ENCODE results near the gene WASHC4. TPM values are rescaled to one million over a fixed set of nuclear protein-coding genes. Genes with fewer than 3 reads are reported as not detected.

The WASHC4 gene
- total and polyA plus RNA-seq, 2 donors (not counting 3 experiments of a cell fraction or from before 2014, with no cell fraction given) = 30.4 to 123 TPM

DNA sequence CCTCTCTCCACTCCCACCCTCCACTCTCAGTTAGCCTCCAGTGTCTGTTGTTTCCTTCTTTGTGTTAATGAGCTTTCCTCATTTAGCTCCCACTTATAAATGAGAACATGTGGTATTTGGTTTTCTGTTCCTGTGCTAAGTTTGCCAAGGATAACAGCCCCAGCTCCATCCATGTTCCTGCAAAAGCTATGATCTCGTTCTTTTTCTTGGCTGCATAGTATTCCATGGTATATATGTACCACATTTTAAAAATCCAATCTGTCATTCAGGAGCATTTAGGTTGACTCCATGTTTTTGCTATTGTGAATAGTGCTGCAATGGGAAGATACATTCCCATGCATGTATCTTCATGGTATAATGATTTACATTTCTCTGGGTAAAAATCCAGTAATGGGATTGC, 2.8 kb upstream of the WASHC4 start:
- BruUV-seq (replicated peaks) = no TSS peak
- TF ChIP-seq EZH2 (IDR thresholded peaks at IDR 0.05; ENCODE audit: borderline replicate concordance, low read depth, low read length, severe bottlenecking) (no peak), FOS (IDR thresholded peaks at IDR 0.05; ENCODE audit: borderline replicate concordance, insufficient read depth, low read length) (no peak)
- TF ChIP-seq, protein P1, sequence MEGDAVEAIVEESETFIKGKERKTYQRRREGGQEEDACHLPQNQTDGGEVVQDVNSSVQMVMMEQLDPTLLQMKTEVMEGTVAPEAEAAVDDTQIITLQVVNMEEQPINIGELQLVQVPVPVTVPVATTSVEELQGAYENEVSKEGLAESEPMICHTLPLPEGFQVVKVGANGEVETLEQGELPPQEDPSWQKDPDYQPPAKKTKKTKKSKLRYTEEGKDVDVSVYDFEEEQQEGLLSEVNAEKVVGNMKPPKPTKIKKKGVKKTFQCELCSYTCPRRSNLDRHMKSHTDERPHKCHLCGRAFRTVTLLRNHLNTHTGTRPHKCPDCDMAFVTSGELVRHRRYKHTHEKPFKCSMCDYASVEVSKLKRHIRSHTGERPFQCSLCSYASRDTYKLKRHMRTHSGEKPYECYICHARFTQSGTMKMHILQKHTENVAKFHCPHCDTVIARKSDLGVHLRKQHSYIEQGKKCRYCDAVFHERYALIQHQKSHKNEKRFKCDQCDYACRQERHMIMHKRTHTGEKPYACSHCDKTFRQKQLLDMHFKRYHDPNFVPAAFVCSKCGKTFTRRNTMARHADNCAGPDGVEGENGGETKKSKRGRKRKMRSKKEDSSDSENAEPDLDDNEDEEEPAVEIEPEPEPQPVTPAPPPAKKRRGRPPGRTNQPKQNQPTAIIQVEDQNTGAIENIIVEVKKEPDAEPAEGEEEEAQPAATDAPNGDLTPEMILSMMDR (IDR thresholded peaks at IDR 0.05; ENCODE audit: extremely low read depth in 1 of 2, insufficient read depth in 1 of 2, low read depth in 1 of 2, low read length in 2 of 2) = no peak
- Histone ChIP-seq H3K27ac (ENCODE audit: insufficient read depth, low read depth, low read length) (no peak overlapping the region), H3K9me1 (replicated peaks; ENCODE audit: control insufficient read depth, extremely low read depth, insufficient read depth, low read length) (no peaks in the 10 kb centered on the region), H3K36me3 (ENCODE audit: control insufficient read depth in 2 of 2, extremely low read depth in 1 of 2, insufficient read depth in 2 of 2, low read length in 2 of 2) (no peaks in the 10 kb centered on the region), H3K27me3 (ENCODE audit: control insufficient read depth in 2 of 2, insufficient read depth in 2 of 2, low read length in 2 of 2) (no peaks in the 10 kb centered on the region), H3K79me2 (ENCODE audit: control insufficient read depth, insufficient read depth, low read length) (peaks cover 20% of the 10 kb centered on the region), H3K4me2 (ENCODE audit: insufficient read depth, low read length) (no peak overlapping the region), H3K4me1 (ENCODE audit: control insufficient read depth, extremely low read depth, insufficient read depth, low read length) (peaks cover 9% of the 10 kb centered on the region), H2AFZ (ENCODE audit: low read depth, low read length) (no peak overlapping the region), H3K4me3 (replicated peaks in 1 of 3; ENCODE audit: insufficient read depth in 1 of 3, low read depth in 1 of 3, low read length in 3 of 3) (no peak overlapping the region), H4K20me1 (replicated peaks; ENCODE audit: control insufficient read depth, extremely low read depth, insufficient read depth, low read length) (no peaks in the 10 kb centered on the region), H3K9me3 (replicated peaks; ENCODE audit: control insufficient read depth, insufficient read depth, low read length) (no peaks in the 10 kb centered on the region), H3K9ac (replicated peaks; ENCODE audit: extremely low read depth, insufficient read depth, low read length) (no peak overlapping the region)
- ChIA-PET CTCF (no interaction called here), POLR2A (no interaction called here)
- dilution Hi-C loops (cut with MboI; ENCODE audit: extremely low pct_ligation_motif_present, low sequenced_read_pairs) = no loop called here
- DNase-seq (ENCODE audit: low read depth, low spot score) (no peak), FAIRE-seq (no peak)
- intact Hi-C loops (cut with micrococcal nuclease) = loop anchor here (5.0 kb wide), 3 partner anchors 802 to 902 kb away; partner anchors contain the start of gene EID3

DNA sequence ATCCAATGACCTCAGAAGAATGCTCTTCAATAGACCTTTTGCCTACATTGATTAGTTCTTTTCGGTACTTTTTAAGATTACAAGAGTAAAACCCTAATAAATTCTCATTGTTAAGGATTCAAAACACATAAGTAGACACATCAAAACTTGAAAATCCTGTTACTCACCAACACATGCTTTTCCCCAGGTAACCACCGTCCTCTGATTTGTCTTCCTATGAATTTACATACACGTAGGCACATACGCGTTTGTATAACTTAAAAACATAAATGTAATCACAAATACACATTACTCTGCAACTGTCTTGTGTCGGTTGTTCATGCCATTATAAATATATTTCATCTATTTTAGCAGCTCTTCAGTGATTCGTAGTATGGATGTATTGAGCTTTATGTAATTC, 910 bp upstream of the WASHC4 start:
- peaks cover 16% of the 10 kb centered on the region for H3K4me1 ChIP-seq (ENCODE audit: control insufficient read depth, extremely low read depth, insufficient read depth, low read length)
- H3K27ac ChIP-seq (ENCODE audit: insufficient read depth, low read depth, low read length) = no peak overlapping the region
- H3K79me2 ChIP-seq (ENCODE audit: control insufficient read depth, insufficient read depth, low read length) = peaks cover 38% of the 10 kb centered on the region
- H4K20me1 ChIP-seq (replicated peaks; ENCODE audit: control insufficient read depth, extremely low read depth, insufficient read depth, low read length) = no peaks in the 10 kb centered on the region
- H3K9me1 ChIP-seq (replicated peaks; ENCODE audit: control insufficient read depth, extremely low read depth, insufficient read depth, low read length) = no peaks in the 10 kb centered on the region
- H3K4me2 ChIP-seq (ENCODE audit: insufficient read depth, low read length) = peak overlapping the region; percentile 89
- H2AFZ ChIP-seq (ENCODE audit: low read depth, low read length) = peak overlapping the region; percentile 90
- peak overlapping the region; percentile 83 for H3K9ac ChIP-seq (replicated peaks; ENCODE audit: extremely low read depth, insufficient read depth, low read length)
- intact Hi-C loops (cut with micrococcal nuclease) (loop anchor here (2.0 to 5.0 kb wide), 4 partner anchors 22 to 904 kb away; partner anchors contain the start of genes ALDH1L2 and EID3), dilution Hi-C loops (cut with MboI; ENCODE audit: extremely low pct_ligation_motif_present, low sequenced_read_pairs) (no loop called here)
- no peaks in the 10 kb centered on the region for H3K9me3 ChIP-seq (replicated peaks; ENCODE audit: control insufficient read depth, insufficient read depth, low read length)
- CTCF ChIA-PET = interaction anchor here (1.3 to 3.5 kb wide), 3 partner anchors 15 to 725 kb away, joined by 3 to 13 read pairs (median 8); partner anchors contain the start of gene ALDH1L2
- peak overlapping the region in 1 of 3 experiments; percentile 72 for H3K4me3 ChIP-seq (replicated peaks in 1 of 3; ENCODE audit: insufficient read depth in 1 of 3, low read depth in 1 of 3, low read length in 3 of 3)
- TF ChIP-seq FOS (IDR thresholded peaks at IDR 0.05; ENCODE audit: borderline replicate concordance, insufficient read depth, low read length) = no peak
- no peak for TF ChIP-seq POLR2AphosphoS5 (IDR thresholded peaks at IDR 0.05; ENCODE audit: insufficient read depth, low read depth, low read length)
- no peak for TF ChIP-seq POLR2A (IDR thresholded peaks at IDR 0.05; ENCODE audit: low read depth, low read length)
- no peak for TF ChIP-seq JUN (IDR thresholded peaks at IDR 0.05; ENCODE audit: borderline replicate concordance, insufficient read depth, insufficient read length, low read depth)
- TF ChIP-seq GATA2 (IDR thresholded peaks at IDR 0.05; ENCODE audit: insufficient read depth, insufficient read length, low read depth, low read length) = no peak
- TF ChIP-seq MYC (IDR thresholded peaks at IDR 0.05; ENCODE audit: low read depth, low read length) = no peak
- TF ChIP-seq, protein P1 (IDR thresholded peaks at IDR 0.05; ENCODE audit: extremely low read depth in 1 of 2, insufficient read depth in 1 of 2, low read depth in 1 of 2, low read length in 2 of 2) = no peak
- TF ChIP-seq, protein P2, sequence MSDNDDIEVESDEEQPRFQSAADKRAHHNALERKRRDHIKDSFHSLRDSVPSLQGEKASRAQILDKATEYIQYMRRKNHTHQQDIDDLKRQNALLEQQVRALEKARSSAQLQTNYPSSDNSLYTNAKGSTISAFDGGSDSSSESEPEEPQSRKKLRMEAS (IDR thresholded peaks at IDR 0.05; ENCODE audit: insufficient read depth, insufficient read length) = no peak
- no peak for TF ChIP-seq EZH2 (IDR thresholded peaks at IDR 0.05; ENCODE audit: borderline replicate concordance, low read depth, low read length, severe bottlenecking)
- peaks cover 0 to under 1% of the 10 kb centered on the region in 2 experiments for H3K36me3 ChIP-seq (ENCODE audit: control insufficient read depth in 2 of 2, extremely low read depth in 1 of 2, insufficient read depth in 2 of 2, low read length in 2 of 2)
- POLR2A ChIA-PET = interaction anchor here (1.6 kb wide), 1 partner anchor 129 kb away, joined by 3 read pairs; the partner anchor contains the start of gene APPL2
- DNase-seq (ENCODE audit: low read depth, low spot score) = no peak
- BruUV-seq (replicated peaks) = no TSS peak
- no peak for FAIRE-seq
- H3K27me3 ChIP-seq (ENCODE audit: control insufficient read depth in 2 of 2, insufficient read depth in 2 of 2, low read length in 2 of 2) = no peaks in the 10 kb centered on the region
